ENCODE measurements around the gene CAMKK2.
A peak's percentile ranks its signal among the peaks of the same experiment; 100 is the strongest.
"Not testable (repeated sequence)": the region's sequence is repeated elsewhere in the genome, so short reads cannot be mapped to it uniquely, and the experiment has no call there.

The CAMKK2 gene

DNA sequence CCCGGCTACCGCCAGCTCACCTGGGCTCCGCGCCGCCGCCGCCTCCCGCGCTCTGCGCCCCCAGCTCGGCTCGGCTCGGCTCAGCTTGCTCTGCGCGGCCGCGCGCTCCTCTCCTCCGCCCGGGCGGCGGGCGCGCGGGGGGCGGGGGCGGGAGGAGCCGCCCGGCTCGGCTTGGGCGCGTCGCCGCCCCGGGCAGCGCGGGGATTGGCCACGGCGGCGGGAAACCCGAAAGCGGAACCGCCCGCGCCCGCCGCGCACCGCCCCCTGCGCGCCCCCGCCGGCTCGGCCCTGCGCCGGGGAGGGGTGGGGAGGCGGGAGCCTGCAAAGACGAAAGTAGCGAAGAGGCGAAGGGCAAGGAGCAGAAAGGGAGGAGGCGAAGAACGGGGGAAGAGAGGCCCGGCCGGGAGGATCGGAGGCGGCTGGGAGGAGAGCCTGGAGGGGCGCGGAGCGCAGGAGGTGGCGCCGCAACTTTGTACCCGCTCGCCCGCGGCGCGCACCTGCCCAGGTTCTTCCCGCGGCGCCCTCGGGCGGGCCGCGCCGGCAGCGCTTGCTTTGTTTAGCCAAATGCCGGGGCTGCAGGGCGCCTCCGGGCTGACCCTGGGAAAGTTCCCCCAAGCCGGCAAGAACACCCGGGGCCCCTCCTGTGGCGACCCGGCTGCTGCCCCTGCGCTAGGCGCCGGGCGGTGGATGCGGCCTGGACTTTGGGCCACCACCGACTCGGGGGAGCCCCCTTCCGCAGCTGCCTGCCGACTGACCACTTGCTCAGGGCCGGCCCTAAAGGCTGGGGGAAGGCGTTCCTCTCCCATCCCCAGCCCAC lies at the start of gene CAMKK2:
Gene CAMKK2, minus strand, starts transcription at position 92 of the 817 bp plus-strand sequence. CDS start 22,183 bp downstream, outside the sequence.
- peak; percentile 73 to 75 for DNase-seq (ENCODE audit: low read depth in 2 of 2)

DNA sequence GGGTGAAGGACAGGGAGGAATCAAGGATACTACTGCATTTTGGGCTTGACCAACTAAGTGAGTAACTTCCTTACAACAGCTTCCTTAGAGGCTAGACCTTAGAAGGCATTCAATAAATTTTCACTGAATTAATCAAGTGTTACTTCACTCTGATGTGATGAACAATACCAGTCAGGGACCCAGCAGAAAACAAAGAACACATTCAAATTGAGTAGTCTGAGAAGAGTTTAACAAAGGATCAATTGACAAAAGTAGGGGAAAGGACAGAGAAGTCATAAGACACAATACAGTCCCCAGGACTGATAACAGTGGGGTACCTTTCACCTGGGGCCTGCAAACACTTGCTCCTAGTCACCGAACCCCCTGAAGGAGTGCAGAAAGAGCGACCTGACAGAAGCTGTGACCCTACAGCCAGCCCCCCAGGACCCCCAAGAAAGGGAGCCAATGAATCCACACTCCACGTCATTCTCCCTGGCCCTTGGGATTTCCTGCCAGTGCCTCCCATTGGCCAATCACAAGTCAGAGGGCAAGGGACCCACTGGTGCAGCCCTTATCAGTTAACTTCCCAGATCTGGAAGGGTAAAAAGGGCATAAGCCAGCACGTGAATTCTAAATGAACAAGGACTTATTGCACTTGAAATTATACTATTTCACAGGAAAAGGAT lies 48.8 kb upstream of the CAMKK2 start:
- no peak for DNase-seq (ENCODE audit: low read depth in 2 of 2)

DNA sequence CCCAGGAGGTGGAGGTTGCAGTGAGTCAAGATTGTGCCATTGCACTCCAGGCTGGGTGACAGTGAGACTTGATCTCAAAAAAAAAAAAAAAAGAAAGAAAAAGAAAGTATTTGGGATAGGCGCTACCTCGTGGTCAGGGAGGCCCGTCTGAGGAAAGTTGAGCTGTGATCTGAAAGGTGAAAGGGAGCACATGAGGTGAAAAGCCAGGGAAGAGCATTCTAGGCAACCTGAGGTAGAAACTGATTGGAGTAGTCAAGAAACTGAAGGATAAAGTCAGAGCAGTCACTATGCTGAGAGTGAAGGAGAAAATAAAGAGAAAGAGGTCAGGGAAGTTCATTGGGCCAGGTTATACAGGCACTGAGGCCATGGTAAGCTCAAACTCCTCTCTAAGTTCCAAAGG lies 48.0 kb upstream of the CAMKK2 start:
- DNase-seq (ENCODE audit: low read depth in 2 of 2): no peak

DNA sequence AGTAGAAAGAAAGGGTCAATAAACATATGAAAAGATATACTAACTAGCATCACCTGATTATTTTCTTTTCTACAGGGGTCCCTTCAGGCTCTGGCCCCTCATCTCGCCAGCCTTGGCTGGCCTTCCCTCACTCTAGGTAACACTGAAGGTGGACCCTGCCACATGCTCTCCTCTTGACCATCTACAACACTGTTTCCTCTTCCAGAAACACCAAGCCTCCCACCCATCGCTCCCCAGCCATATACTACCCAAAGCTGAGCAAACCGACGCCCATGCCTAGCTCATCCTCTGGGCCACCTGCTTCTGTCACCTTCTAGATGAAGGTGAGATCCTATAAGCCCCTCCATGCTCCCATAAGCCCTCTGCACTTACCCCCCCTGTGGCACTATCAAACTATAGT lies 40.9 kb upstream of the CAMKK2 start:
- DNase-seq (ENCODE audit: low read depth in 2 of 2): no peak

DNA sequence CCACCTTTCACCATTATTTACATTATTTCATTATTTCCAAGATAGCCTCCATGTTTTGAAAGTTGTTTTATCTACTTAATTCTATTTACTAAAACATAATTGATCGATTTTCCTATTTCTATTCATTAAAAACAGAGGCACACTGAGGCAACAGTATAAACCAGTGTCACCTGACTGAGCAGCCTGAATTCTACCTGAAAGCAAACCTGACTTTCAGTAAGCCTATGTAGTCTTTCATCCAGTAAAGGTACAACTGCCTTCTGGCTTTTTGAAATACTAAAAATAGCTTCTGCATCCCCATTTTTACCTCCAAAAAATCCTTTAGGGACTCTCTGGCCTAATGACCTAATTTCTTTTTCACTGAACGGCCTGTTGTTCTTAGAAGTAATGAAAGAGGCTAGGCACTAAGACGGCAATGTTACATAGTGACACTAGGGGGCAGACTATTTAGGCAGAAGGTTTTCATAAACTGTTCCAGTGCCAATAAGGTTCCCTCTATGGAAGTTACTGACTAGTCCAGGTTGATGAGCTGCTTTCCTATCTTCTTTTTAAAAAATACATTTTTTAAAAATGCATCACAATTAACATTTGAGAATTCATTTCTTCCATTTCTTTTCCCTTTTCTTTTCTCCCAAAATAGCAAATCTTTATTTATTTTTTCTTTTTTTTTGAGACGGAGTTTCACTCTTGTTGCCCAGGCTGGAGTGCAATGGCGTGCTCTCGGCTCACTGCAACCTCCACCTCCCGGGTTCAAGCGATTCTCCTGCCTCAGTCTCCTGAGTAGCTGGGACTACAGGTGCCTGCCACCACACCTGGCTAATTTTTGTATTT lies 38.2 kb upstream of the CAMKK2 start:
- DNase-seq (ENCODE audit: low read depth in 2 of 2): no peak

DNA sequence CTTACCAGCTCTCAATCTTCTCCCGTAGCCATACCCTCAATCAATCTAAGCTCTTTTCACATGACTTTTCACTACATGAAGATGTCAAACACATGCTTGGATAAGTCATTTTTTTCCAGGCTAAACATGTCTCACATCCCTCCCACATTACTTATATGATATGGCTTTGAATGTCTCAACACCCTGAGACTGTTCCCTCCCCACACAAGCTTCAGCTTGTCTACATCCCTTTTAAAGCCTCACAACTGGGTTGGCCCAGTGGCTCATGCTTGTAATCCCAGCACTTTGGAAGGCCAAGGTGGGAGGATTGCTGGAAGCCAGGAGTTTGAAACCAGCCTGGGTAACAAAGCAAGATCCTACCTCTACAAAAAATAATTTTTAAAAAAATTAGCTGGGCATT lies 37.2 kb upstream of the CAMKK2 start:
- DNase-seq (ENCODE audit: low read depth in 2 of 2): no peak

DNA sequence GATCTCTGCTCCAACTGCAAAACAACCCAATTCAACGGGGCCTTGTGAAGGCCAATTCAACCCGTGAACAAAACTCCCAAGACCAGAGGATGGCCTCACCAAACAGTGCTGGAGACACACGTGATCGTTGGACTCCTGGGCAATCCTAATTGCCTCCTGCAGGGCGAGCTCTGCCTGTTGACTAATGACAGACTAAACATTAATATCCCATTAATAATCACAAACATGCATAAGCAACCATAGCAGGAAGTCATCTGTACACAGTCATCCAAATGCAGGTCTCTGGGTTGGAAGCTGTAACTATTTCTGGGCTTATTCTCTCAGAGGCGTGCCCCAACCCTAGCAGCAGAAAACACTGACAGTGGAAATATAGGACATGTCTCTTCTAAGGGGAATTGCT lies 34.7 kb upstream of the CAMKK2 start:
- DNase-seq (ENCODE audit: low read depth in 2 of 2): no peak

DNA sequence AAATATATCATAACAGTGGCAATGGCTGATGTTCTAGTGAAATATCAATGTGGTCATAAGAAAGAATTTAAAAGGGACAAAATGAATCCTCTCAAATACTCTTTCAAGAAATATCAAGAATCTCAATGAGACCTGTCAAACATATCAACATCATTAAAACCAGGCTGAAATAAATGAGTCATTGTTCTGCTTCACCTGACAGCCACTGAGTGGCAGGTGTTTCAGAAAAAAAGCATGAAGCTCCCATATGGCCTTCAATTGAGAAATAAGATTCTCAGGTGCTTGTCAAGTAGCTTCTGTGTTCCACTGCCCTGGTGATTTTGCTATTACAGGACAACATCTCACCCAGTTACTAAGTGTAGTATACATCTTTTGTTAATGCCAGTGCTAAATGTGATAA lies 34.2 kb upstream of the CAMKK2 start:
- no peak for DNase-seq (ENCODE audit: low read depth in 2 of 2)

DNA sequence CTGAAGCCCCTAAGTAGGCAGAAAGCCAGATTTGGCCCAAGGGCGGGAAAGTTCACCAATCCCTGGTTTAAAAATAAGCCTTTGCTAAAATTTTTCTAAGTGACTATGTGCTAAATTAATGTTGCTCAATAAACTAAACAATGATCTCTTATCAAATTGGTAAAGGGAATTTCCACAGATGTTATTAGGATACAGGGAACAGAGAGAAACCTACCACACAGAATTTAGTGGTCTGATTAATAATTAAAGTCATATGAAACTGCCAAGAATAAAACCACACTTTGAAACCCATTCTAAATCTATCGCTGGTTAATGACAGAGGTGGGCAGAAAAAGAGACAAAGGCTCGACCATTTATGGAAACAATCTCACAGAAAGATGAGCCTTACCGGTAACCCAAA lies 33.7 kb upstream of the CAMKK2 start:
- DNase-seq (ENCODE audit: low read depth in 2 of 2): no peak

DNA sequence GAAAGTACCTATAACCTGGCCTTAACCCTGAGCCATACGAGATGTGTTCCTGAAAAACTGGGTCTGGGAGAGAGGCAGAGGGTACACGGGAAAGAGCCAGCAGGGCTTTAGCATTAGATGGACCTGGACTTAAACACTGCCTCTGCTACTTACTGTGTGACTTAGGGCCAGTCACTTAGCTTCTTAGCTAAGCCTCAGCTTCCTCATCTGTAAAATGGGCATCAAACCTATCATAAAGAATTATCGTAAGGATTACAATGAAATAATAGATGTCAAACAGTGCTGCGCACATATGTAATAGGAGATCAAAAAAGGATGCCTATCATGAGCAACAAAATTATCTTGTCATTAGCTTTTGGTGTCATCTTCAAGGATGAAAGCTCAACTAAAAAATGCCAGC lies 32.1 kb upstream of the CAMKK2 start:
- DNase-seq (ENCODE audit: low read depth in 2 of 2): no peak

DNA sequence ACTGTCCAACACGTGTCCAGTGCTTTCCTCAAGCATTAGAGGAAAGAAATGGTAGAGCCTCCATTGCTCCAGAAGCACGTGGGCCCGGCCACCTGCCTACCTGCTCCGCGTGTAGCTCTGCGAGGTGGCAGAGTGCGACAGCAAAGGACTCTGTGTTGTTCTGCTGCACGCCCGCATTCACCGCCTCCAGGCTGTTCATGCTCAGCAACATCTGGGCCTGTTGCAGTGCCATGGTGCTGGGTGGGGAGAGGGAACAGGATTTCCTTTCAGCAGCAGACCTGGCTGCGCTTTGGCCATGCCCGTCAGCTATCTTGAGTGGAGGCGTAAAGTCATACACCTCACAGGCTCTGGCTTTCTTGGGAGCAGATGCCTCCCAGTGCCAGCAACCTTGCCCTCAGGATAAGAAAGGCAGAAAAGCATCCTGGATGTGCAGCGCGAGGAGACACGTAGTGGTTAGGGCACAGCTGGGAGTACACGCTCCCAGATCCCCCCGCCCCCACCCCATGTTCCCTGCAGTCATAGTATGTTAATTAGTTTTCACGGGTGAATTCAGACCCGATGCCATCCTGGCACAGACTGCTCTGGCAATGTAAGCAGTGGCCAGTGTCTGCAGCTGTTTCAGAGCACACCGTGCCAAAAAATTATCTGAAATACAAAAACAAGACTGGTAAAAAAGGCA lies 30.6 kb upstream of the CAMKK2 start:
- DNase-seq (ENCODE audit: low read depth in 2 of 2): no peak

DNA sequence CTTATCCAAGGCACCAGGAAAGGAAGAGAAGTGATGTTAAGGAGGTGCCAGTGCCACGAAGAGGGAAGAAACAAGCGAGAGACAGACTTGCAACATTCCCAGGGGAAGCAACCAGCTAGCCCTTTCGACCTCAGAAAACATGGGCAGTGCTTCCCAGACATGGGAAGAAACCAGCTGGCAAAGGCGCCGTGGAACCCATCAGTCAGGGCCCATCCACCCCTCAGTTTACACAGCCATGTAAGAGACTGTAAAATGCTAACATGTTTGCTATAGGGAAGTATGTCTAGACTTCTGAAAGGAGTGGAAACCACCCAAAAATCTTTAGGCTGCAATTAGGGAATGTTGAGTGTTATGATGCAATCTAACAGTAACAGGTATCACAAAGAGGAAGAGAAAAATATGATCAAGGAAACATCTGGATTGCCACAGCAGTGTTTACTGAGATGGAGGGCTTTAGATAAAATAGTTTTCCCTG lies 29.4 kb upstream of the CAMKK2 start:
- no peak for DNase-seq (ENCODE audit: low read depth in 2 of 2)

DNA sequence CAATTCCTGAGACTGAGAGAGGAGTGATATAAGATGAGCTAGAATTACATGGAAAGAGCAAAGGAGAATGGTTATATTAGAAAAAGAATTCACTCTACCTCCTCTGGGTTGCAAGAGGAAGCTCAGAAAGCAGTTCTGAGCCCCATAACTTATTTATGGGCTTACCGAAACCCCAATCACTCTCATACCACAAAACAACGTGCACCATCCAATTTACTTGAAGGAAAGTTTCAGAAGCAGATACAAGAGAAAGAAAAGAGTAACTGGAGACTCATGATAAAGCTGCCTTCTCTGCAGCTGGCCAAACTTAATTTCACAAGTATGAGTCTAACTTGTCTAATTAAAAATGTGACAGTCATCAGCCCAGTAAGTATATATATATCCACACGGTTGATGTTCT lies 27.4 kb upstream of the CAMKK2 start:
- DNase-seq (ENCODE audit: low read depth in 2 of 2): no peak

DNA sequence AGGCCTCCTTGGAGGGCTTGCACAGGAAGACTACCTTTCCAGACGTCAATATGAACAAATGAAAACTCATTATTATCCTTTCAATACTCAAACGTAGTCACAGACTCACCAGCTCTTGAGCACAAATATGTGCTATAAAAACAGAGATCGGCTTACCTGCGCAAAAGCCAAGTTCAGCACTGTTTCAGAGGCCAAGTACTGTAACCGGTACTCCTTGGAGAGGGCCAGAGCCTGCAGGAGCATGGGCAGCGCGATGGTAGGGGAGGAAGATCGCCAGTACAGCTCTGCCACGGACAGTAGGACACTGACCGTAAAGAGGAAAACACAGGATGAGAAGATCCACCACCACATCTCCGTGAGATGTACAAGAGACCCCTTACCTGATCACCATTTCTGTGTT lies 21.6 kb upstream of the CAMKK2 start:
- DNase-seq (ENCODE audit: low read depth in 2 of 2): no peak

DNA sequence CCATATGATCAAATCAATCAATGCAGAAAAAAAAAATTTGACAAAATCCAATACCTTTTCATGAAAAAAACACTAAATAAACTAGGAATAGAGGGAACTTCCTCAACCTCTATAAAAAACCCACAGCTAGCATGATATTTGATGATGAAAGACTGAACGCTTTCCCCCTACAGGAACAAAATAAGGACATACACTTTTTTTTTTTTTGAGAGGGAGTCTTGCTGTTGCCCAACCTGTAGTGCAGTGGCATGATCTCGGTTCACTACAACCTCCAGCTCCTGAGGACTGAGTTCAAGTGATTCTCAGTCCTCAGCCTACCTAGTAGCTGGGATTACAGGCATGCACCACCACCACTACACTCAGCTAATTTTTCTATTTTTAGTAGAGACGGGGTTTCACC lies 17.9 kb upstream of the CAMKK2 start:
- no peak for DNase-seq (ENCODE audit: low read depth in 2 of 2)

DNA sequence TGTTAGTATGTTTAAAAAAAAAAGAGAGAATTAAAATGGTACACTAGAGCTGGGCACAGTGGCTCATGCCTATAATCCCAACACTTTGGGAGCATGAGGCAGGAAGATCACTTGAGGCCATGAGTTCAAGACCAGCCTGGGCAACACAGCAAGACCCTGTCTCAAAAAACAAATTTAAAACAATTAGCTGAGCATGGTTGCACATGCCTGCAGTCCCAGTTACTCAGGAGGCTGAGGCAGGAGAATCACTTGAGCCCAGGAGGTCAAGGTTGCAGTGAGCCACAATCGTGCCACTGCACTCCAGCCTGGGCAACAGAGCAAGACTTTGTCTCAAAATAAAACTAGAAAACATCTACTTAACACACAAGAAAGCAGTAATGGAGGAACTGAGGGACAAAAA lies 13.7 kb upstream of the CAMKK2 start:
- DNase-seq (ENCODE audit: low read depth in 2 of 2): not testable (repeated sequence)

DNA sequence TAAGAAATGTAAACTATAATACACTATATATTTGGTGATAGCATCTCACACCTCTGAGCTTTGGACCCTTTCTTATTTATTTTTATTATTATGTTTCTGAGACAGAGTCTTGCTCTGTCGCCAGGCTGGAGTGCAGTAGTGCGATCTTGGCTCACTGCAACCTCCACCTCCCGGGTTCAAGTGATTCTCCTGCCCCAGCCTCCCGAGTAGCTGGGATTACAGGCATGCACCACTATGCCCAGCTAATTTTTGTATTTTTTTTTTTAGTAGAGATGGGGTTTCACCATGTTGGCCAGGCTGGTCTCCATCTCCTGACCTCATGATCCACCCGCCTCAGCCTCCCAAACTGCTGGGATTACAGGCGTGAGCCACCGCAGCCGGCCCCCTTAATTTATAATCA lies 10.9 kb upstream of the CAMKK2 start:
- not testable (repeated sequence) for DNase-seq (ENCODE audit: low read depth in 2 of 2)

DNA sequence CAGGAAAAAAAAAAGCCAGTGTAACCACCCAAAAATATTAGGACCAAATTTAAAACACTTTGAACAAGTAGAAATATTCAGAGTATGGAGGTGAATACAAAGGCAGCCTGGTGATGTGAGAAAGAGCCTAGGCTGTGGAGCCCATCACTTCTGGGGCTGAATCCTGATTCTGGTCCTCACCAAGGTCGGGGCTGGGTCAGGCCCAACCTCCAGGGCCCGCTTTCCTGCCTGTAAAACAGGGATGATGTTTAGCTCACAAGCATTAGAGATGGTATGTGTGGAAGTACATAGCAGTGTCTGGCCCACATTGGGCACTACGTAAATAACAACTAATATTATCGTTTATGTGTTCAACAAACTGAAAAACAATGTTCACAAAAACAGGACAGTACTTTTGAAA lies 7.8 kb upstream of the CAMKK2 start:
- DNase-seq (ENCODE audit: low read depth in 2 of 2): no peak

DNA sequence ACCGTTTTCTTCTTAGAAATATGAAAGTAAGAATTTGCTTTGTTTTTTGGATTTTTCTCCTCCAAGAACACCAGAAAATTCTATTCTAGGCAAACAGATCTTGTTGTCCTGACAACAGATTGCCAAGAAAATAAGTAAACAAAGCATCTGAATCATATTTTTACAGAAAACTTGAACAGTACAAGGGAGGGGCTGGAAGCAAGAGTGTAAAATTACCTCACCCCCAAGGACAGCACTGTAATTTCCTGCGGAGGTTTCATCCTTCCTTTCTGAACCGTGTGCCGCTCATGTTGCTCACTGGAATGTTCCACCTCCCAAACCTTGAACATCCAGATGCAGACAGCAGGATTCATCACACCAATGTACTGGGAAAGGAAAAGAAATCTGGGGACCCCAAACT lies 5.4 kb upstream of the CAMKK2 start:
- no peak for DNase-seq (ENCODE audit: low read depth in 2 of 2)

DNA sequence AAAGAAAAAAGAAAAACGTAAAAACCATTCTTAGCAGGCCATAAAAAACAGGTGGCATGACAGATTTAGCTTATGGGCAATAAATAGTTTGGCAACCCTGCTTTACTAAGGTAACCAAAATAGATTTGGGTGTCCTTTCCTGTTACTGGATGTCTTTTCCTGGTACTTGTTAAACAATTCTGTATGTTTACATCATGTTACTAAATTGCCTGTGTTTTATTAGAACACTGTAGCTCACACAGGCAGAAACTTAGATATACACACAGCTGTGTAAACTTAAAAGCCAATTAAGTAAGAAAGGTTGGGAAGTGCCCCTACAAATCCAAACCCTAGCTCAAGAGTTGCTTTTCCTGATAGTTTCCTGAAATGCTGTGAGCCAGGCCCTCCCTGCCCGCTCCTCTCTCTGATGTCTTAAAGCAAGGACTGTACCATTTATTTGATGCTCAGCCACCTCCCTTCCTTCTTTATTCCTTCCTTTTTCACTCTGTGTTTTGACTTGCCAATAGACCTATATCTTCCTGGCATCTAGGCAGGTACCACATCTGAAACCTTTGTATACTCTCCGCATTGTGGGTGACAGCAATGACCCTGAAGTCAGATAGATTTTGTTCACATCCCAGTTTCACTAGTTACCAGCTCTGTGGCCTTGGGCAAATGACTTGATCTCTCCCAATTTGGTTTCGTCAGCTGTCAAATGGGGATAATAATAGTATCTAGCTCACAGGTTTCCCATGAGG lies 3.7 kb upstream of the CAMKK2 start:
- no peak for DNase-seq (ENCODE audit: low read depth in 2 of 2)

DNA sequence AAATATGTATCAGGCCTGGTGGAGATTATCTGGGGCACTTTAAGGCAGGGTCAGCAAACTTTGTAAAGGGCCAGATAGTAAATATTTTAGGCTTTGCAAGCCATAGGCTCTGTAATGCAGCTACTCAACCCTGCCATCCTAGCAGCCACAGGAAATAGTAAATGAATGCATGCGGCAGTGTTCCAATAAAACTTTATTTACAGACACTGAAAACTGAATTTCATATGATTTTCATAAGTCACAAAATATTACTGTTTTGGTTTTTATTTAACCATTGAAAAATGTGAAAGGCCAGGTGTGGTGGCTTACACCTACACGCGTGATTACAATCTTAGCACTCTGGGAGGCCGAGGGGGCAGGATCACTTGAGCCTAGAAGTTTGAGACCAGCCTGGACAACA lies 3.2 kb upstream of the CAMKK2 start:
- no peak for DNase-seq (ENCODE audit: low read depth in 2 of 2)

Measured in stimulated activated CD4-positive, alpha-beta T cell treated with anti-CD3 and anti-CD28 coated beads, Interleukin-12 subunit alpha, Interleukin-12 subunit beta, amount 100 ng/mL, for 24 hours (primary cell).